Retinal pigment epithelial cell (primary cell): ENCODE results near the gene SERPINB5.

Experiments used
- DNase-seq: peaks from one replicate; pipeline ENCODE4 v3.0.0-alpha.2; 2010; ENCODE audit warnings: low read depth
- H3K4me3 ChIP-seq: 2 replicates; pipeline ENCODE4 v1.5.1; 2011; ENCODE audit warnings: mild to moderate bottlenecking, low read length, control low read depth, moderate library complexity
- CTCF ChIP-seq: conservative IDR thresholded peaks from 2 replicates; pipeline ENCODE4 v1.5.1; 2011; ENCODE audit warnings: low read depth, low read length, control low read depth, inconsistent platforms

Gene SERPINB5

DNA sequence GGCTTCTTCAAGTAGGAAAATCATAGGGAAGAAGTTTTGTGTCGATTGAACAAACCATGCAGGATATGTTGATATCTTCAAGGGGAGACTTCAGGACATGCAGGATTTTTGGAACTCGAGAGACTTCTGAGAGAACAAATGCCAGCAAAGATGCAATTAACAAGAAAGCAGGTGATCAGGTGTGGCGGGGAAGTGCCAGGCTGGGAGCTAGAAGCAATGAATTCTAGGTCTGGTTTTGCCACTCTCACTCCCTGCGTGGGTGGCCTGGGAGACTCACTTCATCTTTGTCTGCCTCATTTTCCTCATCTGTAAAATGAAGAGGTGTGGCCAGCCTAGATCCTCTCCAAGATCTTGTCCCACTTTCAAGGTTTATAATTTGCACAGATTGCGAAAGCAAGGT, 3.1 kb downstream of the SERPINB5 start:
- DNase-seq, result no peak
- no peak for TF ChIP-seq CTCF
- no peak overlapping the region for H3K4me3 ChIP-seq

GRCh38 chr18:63480476-63480875, 3.7 kb downstream of the SERPINB5 start:
- H3K4me3 ChIP-seq, result no peak overlapping the region
- TF ChIP-seq CTCF, result no peak
- DNase-seq, result no peak

DNA sequence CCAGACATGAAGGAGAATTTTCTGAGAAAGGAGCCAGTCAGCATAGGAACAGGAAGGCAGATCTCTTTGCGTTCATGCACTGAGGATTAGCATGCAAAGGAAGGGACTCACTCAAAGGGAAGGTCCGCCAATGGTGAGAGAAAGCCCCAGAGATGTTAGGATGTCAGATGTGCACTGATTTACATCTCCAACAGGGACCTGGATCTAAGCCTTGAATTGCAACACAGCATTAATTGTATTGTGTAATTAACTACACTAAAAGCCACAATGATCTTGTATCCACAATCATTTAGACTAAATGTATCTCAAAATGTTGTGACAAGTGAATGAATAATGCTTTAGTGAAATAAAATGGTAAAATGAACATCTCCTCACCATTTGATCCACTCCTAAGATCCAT, 4.2 kb downstream of the SERPINB5 start:
- no peak for TF ChIP-seq CTCF
- no peak for DNase-seq
- H3K4me3 ChIP-seq, result no peak overlapping the region

- no peak overlapping the region for H3K4me3 ChIP-seq
- TF ChIP-seq CTCF, result no peak
- DNase-seq, result no peak
Measured at GRCh38 chr18:63487676-63488075, 10.9 kb downstream of the SERPINB5 start.

GRCh38 chr18:63488160-63488559, 11.4 kb downstream of the SERPINB5 start:
- no peak overlapping the region for H3K4me3 ChIP-seq
- TF ChIP-seq CTCF, result no peak
- no peak for DNase-seq

- DNase-seq, result no peak
- H3K4me3 ChIP-seq, result no peak overlapping the region
- no peak for TF ChIP-seq CTCF
Measured at GRCh38 chr18:63492851-63493250, 16.1 kb downstream of the SERPINB5 start.

GRCh38 chr18:63495675-63496074, 18.9 kb downstream of the SERPINB5 start:
- H3K4me3 ChIP-seq, result no peak overlapping the region
- TF ChIP-seq CTCF, result no peak
- DNase-seq, result no peak
